Keratinocyte (primary cell): ENCODE measurements around the gene ITGA7. TPM values are rescaled to one million over a fixed set of nuclear protein-coding genes. Genes with fewer than 3 reads are reported as not detected.

Experiments used
- DNase-seq: peaks from one replicate; pipeline ENCODE4 v3.0.0-alpha.2; 2011; ENCODE audit warnings: low read depth, missing footprints, low spot score
- FAIRE-seq: peaks from 2 replicates; lab custom pipeline; 2011; peaks lifted over from hg19 to GRCh38; lab: Jason Lieb, UNC
- H2AFZ ChIP-seq: 2 replicates; pipeline ENCODE4 v1.6.0; 2012; ENCODE audit warnings: low read length, control low read depth, inconsistent platforms; ENCODE audit not compliant: control insufficient read depth
- H3K27ac ChIP-seq: 2 replicates; pipeline ENCODE4 v1.5.1; 2011; ENCODE audit warnings: low read length; ENCODE audit not compliant: control insufficient read depth, insufficient read depth
- H3K27me3 ChIP-seq: 3 replicates; pipeline ENCODE4 v1.6.0; 2011; ENCODE audit warnings: low read length; ENCODE audit not compliant: control insufficient read depth, insufficient read depth; ENCODE audit errors: extremely low read depth
- H3K36me3 ChIP-seq, 2 experiments: 2 replicates in 1 of 2; 3 replicates in 1 of 2; pipeline ENCODE4 v1.5.1; 2011; ENCODE audit warnings: low read length in 2 of 2, mild to moderate bottlenecking in 1 of 2; ENCODE audit not compliant: control insufficient read depth in 2 of 2, insufficient read depth in 2 of 2; ENCODE audit errors: extremely low read depth in 1 of 2
- H3K4me1 ChIP-seq: 3 replicates; pipeline ENCODE4 v1.5.1; 2011; ENCODE audit warnings: low read length; ENCODE audit not compliant: control insufficient read depth, insufficient read depth; ENCODE audit errors: extremely low read depth
- H3K4me2 ChIP-seq: 3 replicates; pipeline ENCODE4 v1.6.0; 2011; ENCODE audit warnings: low read depth, low read length; ENCODE audit not compliant: control insufficient read depth, insufficient read depth; ENCODE audit errors: extremely low read depth
- H3K4me3 ChIP-seq, 3 experiments: fragments of 200-600 bp in 1 of 3; sonication (generic) in 1 of 3; 2 replicates in 2 of 3; 3 replicates in 1 of 3; pipeline ENCODE4 v1.5.1; 2011 to 2016; ENCODE audit warnings: low read length in 3 of 3, mild to moderate bottlenecking in 3 of 3, control low read depth in 2 of 3, inconsistent platforms in 1 of 3, low read depth in 1 of 3, mixed read lengths in 1 of 3, mixed run types in 1 of 3, moderate library complexity in 1 of 3; ENCODE audit not compliant: control insufficient read depth in 2 of 3, insufficient read depth in 2 of 3; ENCODE audit errors: extremely low read depth in 1 of 3
- H3K79me2 ChIP-seq: 2 replicates; pipeline ENCODE4 v1.6.0; 2012; ENCODE audit warnings: low read length; ENCODE audit not compliant: control insufficient read depth, insufficient read depth
- H3K9ac ChIP-seq: 3 replicates; pipeline ENCODE4 v1.6.0; 2011; ENCODE audit warnings: low read length; ENCODE audit not compliant: control insufficient read depth, insufficient read depth; ENCODE audit errors: extremely low read depth
- H3K9me1 ChIP-seq: 3 replicates; pipeline ENCODE4 v1.6.0; 2011; ENCODE audit warnings: low read length; ENCODE audit not compliant: control insufficient read depth, insufficient read depth; ENCODE audit errors: extremely low read depth
- H3K9me3 ChIP-seq: 2 replicates; pipeline ENCODE4 v1.5.1; 2012; ENCODE audit warnings: low read depth, low read length; ENCODE audit not compliant: control insufficient read depth
- H4K20me1 ChIP-seq: 3 replicates; pipeline ENCODE4 v1.6.0; 2011; ENCODE audit warnings: low read length; ENCODE audit not compliant: control insufficient read depth, insufficient read depth; ENCODE audit errors: extremely low read depth
- CTCF ChIP-seq, 3 experiments: IDR thresholded peaks in 1 of 3; conservative IDR thresholded peaks in 1 of 3; optimal IDR thresholded peaks in 1 of 3; 2 replicates in 2 of 3; 3 replicates in 1 of 3; pipeline versions ENCODE3 to v1.5.1; 2011; ENCODE audit warnings: low read length in 3 of 3, mild to moderate bottlenecking in 3 of 3, moderate library complexity in 2 of 3, control low read depth in 1 of 3, inconsistent platforms in 1 of 3; ENCODE audit not compliant: insufficient read depth in 2 of 3; ENCODE audit errors: extremely low read depth in 1 of 3
- EZH2 ChIP-seq: IDR thresholded peaks from one replicate; pipeline ENCODE4 v1.6.1; 2012; ENCODE audit warnings: inconsistent platforms, mild to moderate bottlenecking, low read length, moderate library complexity
- dilution Hi-C: fragments of 300-500 bp; cut with MboI; formaldehyde crosslinking; loops from one replicate; pipeline ENCODE4 v1.7.0; 2020; ENCODE audit warnings: low sequenced_read_pairs; ENCODE audit not compliant: extremely low pct_ligation_motif_present
- polyA plus RNA-seq, 5 experiments: library from polyadenylated mRNA; depleted of rRNA in 3 of 5; stranded (reverse) in 3 of 5; stranded (forward) in 1 of 5; unstranded in 1 of 5; fragments of >200 nt; gene quantifications; 1 replicate in 1 of 5; 2 replicates in 3 of 5; 3 replicates in 1 of 5; pipeline versions ENCODE4 v1.2.1 to v1.2.3, GENCODE V29; 2011 to 2012; ENCODE audit warnings: missing spikeins in 2 of 5, low read depth in 1 of 5, low replicate concordance in 1 of 5

Gene ITGA7
- polyA plus RNA-seq, 1 donor (not counting 4 experiments of a cell fraction or from before 2014, with no cell fraction given) = 0.04 TPM

- Histone ChIP-seq H3K4me2 (no peak overlapping the region), H3K4me3 (no peak overlapping the region), H3K27ac (no peak overlapping the region), H3K9me1 (no peaks in the 10 kb centered on the region), H4K20me1 (no peaks in the 10 kb centered on the region), H3K36me3 (no peaks in the 10 kb centered on the region), H3K27me3 (peaks cover 22% of the 10 kb centered on the region), H3K9me3 (no peaks in the 10 kb centered on the region), H3K9ac (no peak overlapping the region), H3K79me2 (no peaks in the 10 kb centered on the region), H2AFZ (no peak overlapping the region), H3K4me1 (peaks cover 3% of the 10 kb centered on the region)
- dilution Hi-C loops = no loop called here
- DNase-seq = no peak
- TF ChIP-seq CTCF (optimal IDR thresholded peaks at IDR 0.05 in 1 of 3, IDR thresholded peaks at IDR 0.05 in 1 of 3, conservative IDR thresholded peaks at IDR 0.05 in 1 of 3; ENCODE audit: extremely low read depth in 1 of 3, insufficient read depth in 2 of 3, low read length in 3 of 3) (no peak), EZH2 (no peak)
- FAIRE-seq = no peak
Observed at GRCh38 chr12:55698241-55698955, 9.3 kb downstream of the ITGA7 start.

- dilution Hi-C loops = no loop called here
- Histone ChIP-seq H4K20me1 (no peaks in the 10 kb centered on the region), H3K4me1 (peaks cover 3% of the 10 kb centered on the region), H3K79me2 (no peaks in the 10 kb centered on the region), H3K9me3 (no peaks in the 10 kb centered on the region), H3K4me3 (no peak overlapping the region), H3K36me3 (no peaks in the 10 kb centered on the region), H3K9me1 (no peaks in the 10 kb centered on the region), H3K4me2 (no peak overlapping the region), H3K27ac (no peak overlapping the region), H2AFZ (no peak overlapping the region), H3K9ac (no peak overlapping the region), H3K27me3 (peaks cover 22% of the 10 kb centered on the region)
- no peak for DNase-seq
- FAIRE-seq = no peak
- TF ChIP-seq EZH2 (no peak), CTCF (optimal IDR thresholded peaks at IDR 0.05 in 1 of 3, IDR thresholded peaks at IDR 0.05 in 1 of 3, conservative IDR thresholded peaks at IDR 0.05 in 1 of 3; ENCODE audit: extremely low read depth in 1 of 3, insufficient read depth in 2 of 3, low read length in 3 of 3) (no peak)
Observed at GRCh38 chr12:55697686-55698085, 10.0 kb downstream of the ITGA7 start.
